ENCODE measurements around the gene GORAB.

GORAB gene

GRCh38 chr1:170590921-170591705 lies 59.1 kb downstream of the GORAB start:
- no peaks in the 10 kb centered on the region for H4K20me1 ChIP-seq (ENCODE audit: insufficient read depth)
- H3K27me3 ChIP-seq (ENCODE audit: insufficient read depth, low read depth) = no peaks in the 10 kb centered on the region
- H3K27ac ChIP-seq = no peak overlapping the region
- H3K4me2 ChIP-seq = no peak overlapping the region
- H3K9ac ChIP-seq = no peak overlapping the region
- no peaks in the 10 kb centered on the region for H3K79me2 ChIP-seq (ENCODE audit: insufficient read depth, low read depth)
- H3K4me3 ChIP-seq (IDR thresholded peaks at IDR 0.05; ENCODE audit: insufficient read depth, low read depth, low read length) = no peak overlapping the region
- no peak overlapping the region for H2AFZ ChIP-seq (ENCODE audit: low read depth)
- no peak for TF ChIP-seq CTCF (conservative IDR thresholded peaks at IDR 0.05; ENCODE audit: low read depth, low read length)
- no peaks in the 10 kb centered on the region for H3K4me1 ChIP-seq (ENCODE audit: low read depth, poor library complexity, severe bottlenecking)
- no peaks in the 10 kb centered on the region for H3K36me3 ChIP-seq (ENCODE audit: insufficient read depth)

- H3K36me3 ChIP-seq (ENCODE audit: insufficient read depth) = no peaks in the 10 kb centered on the region
- no peak overlapping the region for H3K27ac ChIP-seq
- H3K4me1 ChIP-seq (ENCODE audit: low read depth, poor library complexity, severe bottlenecking) = no peaks in the 10 kb centered on the region
- TF ChIP-seq CTCF (conservative IDR thresholded peaks at IDR 0.05; ENCODE audit: low read depth, low read length) = no peak
- no peak overlapping the region for H2AFZ ChIP-seq (ENCODE audit: low read depth)
- H3K27me3 ChIP-seq (ENCODE audit: insufficient read depth, low read depth) = no peaks in the 10 kb centered on the region
- H3K4me2 ChIP-seq = no peak overlapping the region
- H3K4me3 ChIP-seq (IDR thresholded peaks at IDR 0.05; ENCODE audit: insufficient read depth, low read depth, low read length) = no peak overlapping the region
- no peak overlapping the region for H3K9ac ChIP-seq
- no peaks in the 10 kb centered on the region for H3K79me2 ChIP-seq (ENCODE audit: insufficient read depth, low read depth)
- H4K20me1 ChIP-seq (ENCODE audit: insufficient read depth) = no peaks in the 10 kb centered on the region
These were observed 60.7 kb downstream of the GORAB start for GRCh38 chr1:170592591-170593111.

GRCh38 chr1:170593173-170594011 lies 61.4 kb downstream of the GORAB start:
- no peaks in the 10 kb centered on the region for H3K27me3 ChIP-seq (ENCODE audit: insufficient read depth, low read depth)
- no peak overlapping the region for H3K9ac ChIP-seq
- H3K4me2 ChIP-seq = no peak overlapping the region
- no peak overlapping the region for H3K4me3 ChIP-seq (IDR thresholded peaks at IDR 0.05; ENCODE audit: insufficient read depth, low read depth, low read length)
- no peak overlapping the region for H3K27ac ChIP-seq
- no peaks in the 10 kb centered on the region for H3K4me1 ChIP-seq (ENCODE audit: low read depth, poor library complexity, severe bottlenecking)
- H3K79me2 ChIP-seq (ENCODE audit: insufficient read depth, low read depth) = no peaks in the 10 kb centered on the region
- H2AFZ ChIP-seq (ENCODE audit: low read depth) = no peak overlapping the region
- no peak for TF ChIP-seq CTCF (conservative IDR thresholded peaks at IDR 0.05; ENCODE audit: low read depth, low read length)
- H4K20me1 ChIP-seq (ENCODE audit: insufficient read depth) = no peaks in the 10 kb centered on the region
- no peaks in the 10 kb centered on the region for H3K36me3 ChIP-seq (ENCODE audit: insufficient read depth)

GRCh38 chr1:170594066-170594626 lies 62.2 kb downstream of the GORAB start:
- Histone ChIP-seq H3K9ac (no peak overlapping the region), H2AFZ (ENCODE audit: low read depth) (no peak overlapping the region), H3K4me2 (no peak overlapping the region), H3K79me2 (ENCODE audit: insufficient read depth, low read depth) (no peaks in the 10 kb centered on the region), H3K4me3 (IDR thresholded peaks at IDR 0.05; ENCODE audit: insufficient read depth, low read depth, low read length) (no peak overlapping the region), H4K20me1 (ENCODE audit: insufficient read depth) (no peaks in the 10 kb centered on the region), H3K4me1 (ENCODE audit: low read depth, poor library complexity, severe bottlenecking) (no peaks in the 10 kb centered on the region), H3K27ac (no peak overlapping the region), H3K36me3 (ENCODE audit: insufficient read depth) (no peaks in the 10 kb centered on the region), H3K27me3 (ENCODE audit: insufficient read depth, low read depth) (no peaks in the 10 kb centered on the region)
- TF ChIP-seq CTCF (conservative IDR thresholded peaks at IDR 0.05; ENCODE audit: low read depth, low read length) = no peak
